H9 (cell line): ENCODE data around the gene OSBPL10. TPM values are rescaled to one million over a fixed set of nuclear protein-coding genes. Genes with fewer than 3 reads are reported as not detected.

Experiments used
- DNase-seq: peaks from one replicate; pipeline ENCODE4 v3.0.0-alpha.2; 2017
- H2AFZ ChIP-seq: one replicate; pipeline ENCODE4 v1.6.1; 2013; ENCODE audit warnings: mild to moderate bottlenecking, low read length, control low read depth, moderate library complexity
- H2AK5ac ChIP-seq: 2 replicates; pipeline ENCODE4 v1.6.1; 2013; ENCODE audit warnings: low read length, control low read depth, mixed read lengths; ENCODE audit not compliant: insufficient read length
- H2BK120ac ChIP-seq: one replicate; pipeline ENCODE4 v1.6.1; 2013; ENCODE audit warnings: low read depth, mild to moderate bottlenecking, low read length, control low read depth, inconsistent platforms; ENCODE audit not compliant: poor library complexity, severe bottlenecking
- H2BK12ac ChIP-seq: 2 replicates; pipeline ENCODE4 v1.6.1; 2013; ENCODE audit warnings: low read length, control low read depth, mixed read lengths, low read depth; ENCODE audit not compliant: insufficient read length
- H2BK15ac ChIP-seq: 2 replicates; pipeline ENCODE4 v1.6.1; 2013; ENCODE audit warnings: low read depth, low read length, control low read depth
- H2BK20ac ChIP-seq: one replicate; pipeline ENCODE4 v1.6.1; 2013; ENCODE audit warnings: low read depth, mild to moderate bottlenecking, low read length, control low read depth, inconsistent platforms; ENCODE audit not compliant: poor library complexity, severe bottlenecking
- H2BK5ac ChIP-seq: 2 replicates; pipeline ENCODE4 v1.6.1; 2013; ENCODE audit warnings: low read length, control low read depth, mixed read lengths; ENCODE audit not compliant: insufficient read length
- H3K14ac ChIP-seq: 2 replicates; pipeline ENCODE4 v1.6.1; 2013; ENCODE audit warnings: low read length, control low read depth; ENCODE audit not compliant: insufficient read depth
- H3K18ac ChIP-seq: 2 replicates; pipeline ENCODE4 v1.6.1; 2013; ENCODE audit warnings: low read depth, mild to moderate bottlenecking, mixed read lengths, low read length, control low read depth; ENCODE audit not compliant: insufficient read length
- H3K23ac ChIP-seq: 2 replicates; pipeline ENCODE4 v1.6.1; 2013; ENCODE audit warnings: low read length, control low read depth, mixed read lengths, low read depth; ENCODE audit not compliant: insufficient read length
- H3K23me2 ChIP-seq: 2 replicates; pipeline ENCODE4 v1.6.1; 2013; ENCODE audit warnings: low read depth, mild to moderate bottlenecking, mixed read lengths, low read length, control low read depth; ENCODE audit not compliant: insufficient read length, poor library complexity, severe bottlenecking
- H3K27ac ChIP-seq: 2 replicates; pipeline ENCODE4 v1.5.1; 2013; ENCODE audit warnings: low read length, control low read depth, mixed read lengths, low read depth; ENCODE audit not compliant: insufficient read length
- H3K27me3 ChIP-seq: 2 replicates; pipeline ENCODE4 v1.6.1; 2013; ENCODE audit warnings: low read length, control low read depth, inconsistent platforms; ENCODE audit not compliant: insufficient read depth
- H3K4ac ChIP-seq: 2 replicates; pipeline ENCODE4 v1.6.1; 2013; ENCODE audit warnings: low read depth, mild to moderate bottlenecking, control low read depth, inconsistent platforms, low read length, moderate library complexity
- H3K4me1 ChIP-seq: 2 replicates; pipeline ENCODE4 v1.6.1; 2013; ENCODE audit warnings: low read length, control low read depth, inconsistent platforms; ENCODE audit not compliant: insufficient read depth
- H3K4me2 ChIP-seq: 2 replicates; pipeline ENCODE4 v1.6.1; 2013; ENCODE audit warnings: low read length, control low read depth, mixed read lengths; ENCODE audit not compliant: insufficient read length, insufficient read depth
- H3K56ac ChIP-seq: 2 replicates; pipeline ENCODE4 v1.6.1; 2013; ENCODE audit warnings: low read depth, mild to moderate bottlenecking, mixed read lengths, low read length, control low read depth; ENCODE audit not compliant: insufficient read length
- H3K79me1 ChIP-seq: 2 replicates; pipeline ENCODE4 v1.6.1; 2013; ENCODE audit warnings: low read depth, mild to moderate bottlenecking, moderate library complexity, low read length, control low read depth, inconsistent platforms; ENCODE audit not compliant: insufficient read depth, poor library complexity, severe bottlenecking
- H3K79me2 ChIP-seq: 2 replicates; pipeline ENCODE4 v1.6.1; 2013; ENCODE audit warnings: low read length, control low read depth, inconsistent platforms; ENCODE audit not compliant: insufficient read depth
- H3K9ac ChIP-seq: 2 replicates; pipeline ENCODE4 v1.6.1; 2013; ENCODE audit warnings: low read length, control low read depth, mixed read lengths; ENCODE audit not compliant: insufficient read length; ENCODE audit errors: extremely low read depth
- H3K9me3 ChIP-seq: one replicate; pipeline ENCODE4 v1.6.1; 2013; ENCODE audit warnings: low read depth, low read length, inconsistent platforms; ENCODE audit not compliant: control insufficient read depth
- H3T11ph ChIP-seq: one replicate; pipeline ENCODE4 v1.6.1; 2013; ENCODE audit warnings: mild to moderate bottlenecking, low read length, control low read depth, inconsistent platforms
- H4K20me1 ChIP-seq: one replicate; pipeline ENCODE4 v1.6.1; 2013; ENCODE audit not compliant: control insufficient read depth, insufficient read length, insufficient read depth
- H4K5ac ChIP-seq: 2 replicates; pipeline ENCODE4 v1.6.1; 2013; ENCODE audit warnings: low read depth, mild to moderate bottlenecking, mixed read lengths, low read length, control low read depth; ENCODE audit not compliant: insufficient read length
- H4K8ac ChIP-seq: replicated peaks from 2 replicates; pipeline ENCODE4 v1.6.1; 2013; ENCODE audit warnings: low read length, control low read depth, mixed read lengths, low read depth; ENCODE audit not compliant: insufficient read length
- H4K91ac ChIP-seq: 2 replicates; pipeline ENCODE4 v1.6.1; 2013; ENCODE audit warnings: low read depth, mild to moderate bottlenecking, moderate library complexity, mixed read lengths, low read length, control low read depth; ENCODE audit not compliant: insufficient read length
- H3K27ac Mint-ChIP-seq, 3 experiments: 2 replicates in 2 of 3; 3 replicates in 1 of 3; pipeline ENCODE4 v1.8.0; 2020 to 2021; ENCODE audit warnings: mixed read lengths in 3 of 3, mild to moderate bottlenecking in 1 of 3, moderate library complexity in 1 of 3
- H3K27me3 Mint-ChIP-seq: 2 replicates; pipeline ENCODE4 v1.8.0; 2021; ENCODE audit warnings: low read depth, mild to moderate bottlenecking, moderate library complexity, mixed read lengths
- H3K36me3 Mint-ChIP-seq, 3 experiments: 2 replicates in 2 of 3; 3 replicates in 1 of 3; pipeline ENCODE4 v1.8.0; 2020 to 2021; ENCODE audit warnings: low read depth in 3 of 3, mixed read lengths in 3 of 3; ENCODE audit not compliant: insufficient read depth in 1 of 3
- H3K4me1 Mint-ChIP-seq, 2 experiments: 2 replicates each; pipeline ENCODE4 v1.8.0; 2020; ENCODE audit warnings: mixed read lengths in 2 of 2
- H3K4me3 Mint-ChIP-seq, 2 experiments: 2 replicates in 1 of 2; 3 replicates in 1 of 2; pipeline ENCODE4 v1.8.0; 2020 to 2021; ENCODE audit warnings: mild to moderate bottlenecking in 2 of 2, mixed read lengths in 2 of 2, moderate library complexity in 1 of 2
- H3K9me3 Mint-ChIP-seq, 2 experiments: 2 replicates in 1 of 2; 3 replicates in 1 of 2; pipeline ENCODE4 v1.8.0; 2020; ENCODE audit warnings: mild to moderate bottlenecking in 2 of 2, mixed read lengths in 2 of 2, moderate library complexity in 1 of 2
- CTCF ChIP-seq: fragments of 200-600 bp; sonication (generic); conservative IDR thresholded peaks from 3 replicates; pipeline ENCODE4 v1.8.0; 2021; ENCODE audit warnings: antibody characterized with exemption, mild to moderate bottlenecking
- WGBS: extraction: QIAGEN DNeasy Blood & Tissue Kit; methylation state at CpG from one replicate; pipeline ENCODE4 v1.1.7; 2013; ENCODE audit warnings: missing lambda C conversion rate, low lambda C conversion rate, mixed read lengths; ENCODE audit not compliant: insufficient read length; ENCODE audit errors: extremely low coverage; 5-methylcytosine and 5-hydroxymethylcytosine counted together
- total RNA-seq: library from RNA; stranded (reverse); gene quantifications from 2 replicates; pipeline ENCODE4 v1.2.1, GENCODE V29; 2021

OSBPL10 gene
- total RNA-seq, 1 experiment from 2014 or later: 42.7 TPM

GRCh38 chr3:31974964-31975363 is 6.1 kb downstream of the OSBPL10 start:
- Histone ChIP-seq H3K56ac (no peak overlapping the region), H2AK5ac (no peak overlapping the region), H2BK12ac (no peak overlapping the region), H3K79me2 (peaks cover 40% of the 10 kb centered on the region; the same call in 1 of the 2 replicates), H3K27ac (no peak overlapping the region), H2AFZ (no peak overlapping the region), H3K9ac (no peak overlapping the region), H3K14ac (no peak overlapping the region), H3K18ac (no peak overlapping the region), H2BK5ac (no peak overlapping the region), H3K79me1 (no peaks in the 10 kb centered on the region), H2BK15ac (no peak overlapping the region), H3K27me3 (no peaks in the 10 kb centered on the region), H4K5ac (no peak overlapping the region), H3T11ph (no peak overlapping the region), H4K20me1 (no peaks in the 10 kb centered on the region), H3K4ac (no peak overlapping the region), H4K91ac (no peak overlapping the region), H3K9me3 (no peaks in the 10 kb centered on the region), H3K23me2 (no peaks in the 10 kb centered on the region), H3K4me2 (no peak overlapping the region), H4K8ac (no peak overlapping the region), H3K4me1 (peaks cover 11% of the 10 kb centered on the region), H3K23ac (no peak overlapping the region), H2BK120ac (no peak overlapping the region), H2BK20ac (no peak overlapping the region)
- no peak overlapping the region for H3K4me3 Mint-ChIP-seq
- H3K4me1 Mint-ChIP-seq: peaks cover 34 to 51% of the 10 kb centered on the region in 2 experiments
- H3K27me3 Mint-ChIP-seq: no peaks in the 10 kb centered on the region
- WGBS: no CpG with 5 or more reads among the region's 5 CpGs
- peak overlapping the region in 1 of 3 experiments; percentile 31; a peak in 1 of 7 replicates for H3K27ac Mint-ChIP-seq
- DNase-seq: no peak
- no peaks in the 10 kb centered on the region for H3K9me3 Mint-ChIP-seq
- H3K36me3 Mint-ChIP-seq: peaks cover 8 to 17% (median 11%) of the 10 kb centered on the region in 3 experiments
- TF ChIP-seq CTCF: no peak
